HEK293 (cell line): ENCODE data around the gene MDFIC.
A peak's percentile ranks its signal among the peaks of the same experiment; 100 is the strongest.

Experiments used
- CTCF ChIA-PET: fragments of 350-600 bp; formaldehyde crosslinking; extraction: SDS; loops from one replicate; lab custom pipeline; 2021; ENCODE audit warnings: antibody characterized with exemption; lab: Yijun Ruan, JAX
- POLR2A ChIA-PET: fragments of 300-600 bp; formaldehyde crosslinking; extraction: SDS; loops from one replicate; lab custom pipeline; 2020; ENCODE audit warnings: antibody characterized with exemption, inconsistent platforms; lab: Yijun Ruan, JAX
- H3K27ac ChIP-seq: fragments of 200-500 bp; sonication (Bioruptor generic); 2 replicates; pipeline ENCODE4 v1.5.1; 2014; ENCODE audit warnings: low read depth, low read length, control low read depth, inconsistent platforms; ENCODE audit errors: extremely low read depth
- H3K36me3 ChIP-seq, 2 experiments: fragments of 200-500 bp in 1 of 2; sonication (Bioruptor generic) in 1 of 2; 1 replicate in 1 of 2; 2 replicates in 1 of 2; pipeline ENCODE4 v1.5.1; 2014 to 2017; ENCODE audit warnings: inconsistent platforms in 2 of 2, low read length in 2 of 2; ENCODE audit not compliant: control insufficient read depth in 2 of 2, insufficient read depth in 1 of 2
- H3K4me1 ChIP-seq: fragments of 200-500 bp; sonication (Bioruptor generic); 2 replicates; pipeline ENCODE4 v1.5.1; 2014; ENCODE audit warnings: mild to moderate bottlenecking, low read length, inconsistent platforms; ENCODE audit not compliant: control insufficient read depth, insufficient read depth
- H3K4me3 ChIP-seq: 2 replicates; pipeline ENCODE4 v1.5.1; 2011; ENCODE audit warnings: low read depth, mild to moderate bottlenecking, control low read depth, low read length, moderate library complexity
- H3K9me3 ChIP-seq: fragments of 200-500 bp; sonication (Bioruptor generic); 2 replicates; pipeline ENCODE4 v1.5.1; 2014; ENCODE audit warnings: low read depth, low read length, inconsistent platforms; ENCODE audit not compliant: control insufficient read depth, insufficient read depth
- BCL11B ChIP-seq: fragments of 450-650 bp; formaldehyde crosslinking; IDR thresholded peaks from 2 replicates; pipeline ENCODE4 v1.5.1; 2016; ENCODE audit warnings: low read depth, missing biosample characterization, missing genetic modification characterization
- CTCF ChIP-seq: fragments of 450-650 bp; formaldehyde crosslinking; IDR thresholded peaks from 2 replicates; pipeline ENCODE4 v1.5.1; 2016; ENCODE audit warnings: missing biosample characterization, missing genetic modification characterization
- FEZF1 ChIP-seq: fragments of 450-650 bp; formaldehyde crosslinking; IDR thresholded peaks from 2 replicates; pipeline ENCODE4 v1.5.1; 2016; ENCODE audit warnings: missing biosample characterization, missing genetic modification characterization
- GLIS1 ChIP-seq: fragments of 450-650 bp; formaldehyde crosslinking; IDR thresholded peaks from 2 replicates; pipeline ENCODE4 v1.5.1; 2016; ENCODE audit warnings: missing biosample characterization, missing genetic modification characterization
- HOXD13 ChIP-seq: sonication (generic); formaldehyde crosslinking; IDR thresholded peaks from 2 replicates; pipeline ENCODE4 v1.8.0; 2022; ENCODE audit warnings: missing genetic modification reagents, borderline replicate concordance
- MYNN ChIP-seq: fragments of 450-650 bp; formaldehyde crosslinking; IDR thresholded peaks from 2 replicates; pipeline ENCODE4 v1.5.1; 2016; ENCODE audit warnings: missing biosample characterization, missing genetic modification characterization, borderline replicate concordance
- REPIN1 ChIP-seq: fragments of 450-650 bp; formaldehyde crosslinking; IDR thresholded peaks from 2 replicates; pipeline ENCODE4 v1.5.1; 2017; ENCODE audit warnings: missing biosample characterization, missing genetic modification characterization, low read depth
- ZBTB1 ChIP-seq: fragments of 450-650 bp; formaldehyde crosslinking; IDR thresholded peaks from 2 replicates; pipeline ENCODE4 v1.5.1; 2016; ENCODE audit warnings: missing biosample characterization, missing genetic modification characterization
- ZNF155 ChIP-seq: fragments of 450-650 bp; formaldehyde crosslinking; IDR thresholded peaks from 2 replicates; pipeline ENCODE4 v1.5.1; 2016; ENCODE audit warnings: missing biosample characterization, missing genetic modification characterization
- ZNF157 ChIP-seq: fragments of 450-650 bp; formaldehyde crosslinking; IDR thresholded peaks from 2 replicates; pipeline ENCODE4 v1.5.1; 2016; ENCODE audit warnings: missing biosample characterization, missing genetic modification characterization
- ZNF24 ChIP-seq: fragments of 450-650 bp; formaldehyde crosslinking; IDR thresholded peaks from 2 replicates; pipeline ENCODE4 v1.5.1; 2016; ENCODE audit warnings: missing biosample characterization, missing genetic modification characterization
- ZNF423 ChIP-seq: fragments of 450-650 bp; formaldehyde crosslinking; IDR thresholded peaks from 2 replicates; pipeline ENCODE4 v1.5.1; 2016; ENCODE audit warnings: missing biosample characterization, missing genetic modification characterization
- ZNF530 ChIP-seq: fragments of 450-650 bp; formaldehyde crosslinking; IDR thresholded peaks from 2 replicates; pipeline ENCODE4 v1.5.1; 2016; ENCODE audit warnings: low read depth, missing biosample characterization, missing genetic modification characterization
- ZNF585B ChIP-seq: fragments of 450-650 bp; formaldehyde crosslinking; IDR thresholded peaks from 2 replicates; pipeline ENCODE4 v1.5.1; 2016; ENCODE audit warnings: missing biosample characterization, missing genetic modification characterization
- ZNF629 ChIP-seq: fragments of 450-650 bp; formaldehyde crosslinking; IDR thresholded peaks from 2 replicates; pipeline ENCODE4 v1.5.1; 2017; ENCODE audit warnings: missing biosample characterization, missing genetic modification characterization
- ZNF658 ChIP-seq: fragments of 450-650 bp; formaldehyde crosslinking; IDR thresholded peaks from 2 replicates; pipeline ENCODE4; 2016; ENCODE audit warnings: missing biosample characterization, missing genetic modification characterization
- ZNF704 ChIP-seq: fragments of 450-650 bp; formaldehyde crosslinking; IDR thresholded peaks from 2 replicates; pipeline ENCODE4 v1.5.1; 2016; ENCODE audit warnings: missing biosample characterization, missing genetic modification characterization
- ZNF768 ChIP-seq: fragments of 450-650 bp; formaldehyde crosslinking; IDR thresholded peaks from 2 replicates; pipeline ENCODE4 v1.5.1; 2018; ENCODE audit warnings: missing biosample characterization, mild to moderate bottlenecking, missing genetic modification characterization
- ZNF777 ChIP-seq: fragments of 450-650 bp; formaldehyde crosslinking; IDR thresholded peaks from 2 replicates; pipeline ENCODE4 v1.5.1; 2017; ENCODE audit warnings: missing biosample characterization, missing genetic modification characterization, borderline replicate concordance
- ZNF792 ChIP-seq: fragments of 450-650 bp; formaldehyde crosslinking; IDR thresholded peaks from 2 replicates; pipeline ENCODE4 v1.5.1; 2016; ENCODE audit warnings: missing biosample characterization, missing genetic modification characterization
- ZSCAN30 ChIP-seq: fragments of 450-650 bp; IDR thresholded peaks from 2 replicates; pipeline ENCODE4 v1.5.1; 2018; ENCODE audit warnings: missing biosample characterization, mild to moderate bottlenecking, missing genetic modification characterization, moderate library complexity
- TF ChIP-seq, protein P1 (sequence below): fragments of 450-650 bp; formaldehyde crosslinking; IDR thresholded peaks from 2 replicates; pipeline ENCODE4 v1.5.1; 2017; ENCODE audit warnings: missing biosample characterization, mild to moderate bottlenecking, missing genetic modification characterization, moderate library complexity
- TF ChIP-seq, protein P2 (sequence below): fragments of 450-650 bp; formaldehyde crosslinking; conservative IDR thresholded peaks from 2 replicates; pipeline ENCODE4 v1.5.1; 2016; ENCODE audit warnings: low read depth, missing biosample characterization, missing genetic modification characterization

Gene MDFIC

GRCh38 chr7:115007751-115008150, 85.9 kb downstream of the MDFIC start:
- Histone ChIP-seq H3K4me1 (peaks cover 4% of the 10 kb centered on the region; the same call in 1 of the 2 replicates), H3K9me3 (no peaks in the 10 kb centered on the region), H3K36me3 (no peaks in the 10 kb centered on the region; a peak in 1 of 3 replicates), H3K4me3 (no peak overlapping the region), H3K27ac (no peak overlapping the region)
- POLR2A ChIA-PET, result no interaction called here
- no peak for TF ChIP-seq ZNF768 (tag by site-specific recombination)
- no peak for TF ChIP-seq ZNF585B
- TF ChIP-seq REPIN1 (tag by site-specific recombination), result no peak
- no peak for TF ChIP-seq ZNF24 (tag by site-specific recombination)
- TF ChIP-seq ZBTB1, result no peak
- TF ChIP-seq ZNF792 (tag by site-specific recombination), result no peak
- no peak for TF ChIP-seq ZNF155 (tag by site-specific recombination)
- no peak for TF ChIP-seq HOXD13 (CRISPR knock-in tag)
- no peak for TF ChIP-seq GLIS1 (tag by site-specific recombination)
- no peak for TF ChIP-seq ZNF423 (tag by site-specific recombination)
- TF ChIP-seq ZNF157 (tag by site-specific recombination), result no peak
- TF ChIP-seq ZNF629, result no peak
- TF ChIP-seq BCL11B (tag by site-specific recombination), result no peak
- TF ChIP-seq ZNF777 (tag by site-specific recombination), result no peak
- no peak for TF ChIP-seq ZNF704 (tag by site-specific recombination)
- TF ChIP-seq, protein P1, sequence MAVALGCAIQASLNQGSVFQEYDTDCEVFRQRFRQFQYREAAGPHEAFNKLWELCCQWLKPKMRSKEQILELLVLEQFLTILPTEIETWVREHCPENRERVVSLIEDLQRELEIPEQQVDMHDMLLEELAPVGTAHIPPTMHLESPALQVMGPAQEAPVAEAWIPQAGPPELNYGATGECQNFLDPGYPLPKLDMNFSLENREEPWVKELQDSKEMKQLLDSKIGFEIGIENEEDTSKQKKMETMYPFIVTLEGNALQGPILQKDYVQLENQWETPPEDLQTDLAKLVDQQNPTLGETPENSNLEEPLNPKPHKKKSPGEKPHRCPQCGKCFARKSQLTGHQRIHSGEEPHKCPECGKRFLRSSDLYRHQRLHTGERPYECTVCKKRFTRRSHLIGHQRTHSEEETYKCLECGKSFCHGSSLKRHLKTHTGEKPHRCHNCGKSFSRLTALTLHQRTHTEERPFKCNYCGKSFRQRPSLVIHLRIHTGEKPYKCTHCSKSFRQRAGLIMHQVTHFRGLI, result no peak
- CTCF ChIA-PET, result no interaction called here

- TF ChIP-seq ZSCAN30 (tag by site-specific recombination) (no peak), FEZF1 (tag by site-specific recombination) (peak; percentile 75; the same call in 1 of the 2 replicates), ZNF530 (tag by site-specific recombination) (no peak), ZNF658 (no peak), CTCF (tag by site-specific recombination) (no peak), MYNN (tag by site-specific recombination) (no peak)
- TF ChIP-seq, protein P2, sequence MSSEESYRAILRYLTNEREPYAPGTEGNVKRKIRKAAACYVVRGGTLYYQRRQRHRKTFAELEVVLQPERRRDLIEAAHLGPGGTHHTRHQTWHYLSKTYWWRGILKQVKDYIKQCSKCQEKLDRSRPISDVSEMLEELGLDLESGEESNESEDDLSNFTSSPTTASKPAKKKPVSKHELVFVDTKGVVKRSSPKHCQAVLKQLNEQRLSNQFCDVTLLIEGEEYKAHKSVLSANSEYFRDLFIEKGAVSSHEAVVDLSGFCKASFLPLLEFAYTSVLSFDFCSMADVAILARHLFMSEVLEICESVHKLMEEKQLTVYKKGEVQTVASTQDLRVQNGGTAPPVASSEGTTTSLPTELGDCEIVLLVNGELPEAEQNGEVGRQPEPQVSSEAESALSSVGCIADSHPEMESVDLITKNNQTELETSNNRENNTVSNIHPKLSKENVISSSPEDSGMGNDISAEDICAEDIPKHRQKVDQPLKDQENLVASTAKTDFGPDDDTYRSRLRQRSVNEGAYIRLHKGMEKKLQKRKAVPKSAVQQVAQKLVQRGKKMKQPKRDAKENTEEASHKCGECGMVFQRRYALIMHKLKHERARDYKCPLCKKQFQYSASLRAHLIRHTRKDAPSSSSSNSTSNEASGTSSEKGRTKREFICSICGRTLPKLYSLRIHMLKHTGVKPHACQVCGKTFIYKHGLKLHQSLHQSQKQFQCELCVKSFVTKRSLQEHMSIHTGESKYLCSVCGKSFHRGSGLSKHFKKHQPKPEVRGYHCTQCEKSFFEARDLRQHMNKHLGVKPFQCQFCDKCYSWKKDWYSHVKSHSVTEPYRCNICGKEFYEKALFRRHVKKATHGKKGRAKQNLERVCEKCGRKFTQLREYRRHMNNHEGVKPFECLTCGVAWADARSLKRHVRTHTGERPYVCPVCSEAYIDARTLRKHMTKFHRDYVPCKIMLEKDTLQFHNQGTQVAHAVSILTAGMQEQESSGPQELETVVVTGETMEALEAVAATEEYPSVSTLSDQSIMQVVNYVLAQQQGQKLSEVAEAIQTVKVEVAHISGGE, result no peak
- peaks cover 4% of the 10 kb centered on the region; the same call in 1 of the 2 replicates for H3K4me1 ChIP-seq
- ChIA-PET CTCF (interaction anchor here (0.6 to 0.7 kb wide), 2 partner anchors 671 to 981 kb away, joined by 3 read pairs; no protein-coding TSS in a partner anchor), POLR2A (no interaction called here)
- H3K27ac ChIP-seq, result no peak overlapping the region
- H3K4me3 ChIP-seq, result no peak overlapping the region
- H3K36me3 ChIP-seq, result no peaks in the 10 kb centered on the region; a peak in 1 of 3 replicates
- H3K9me3 ChIP-seq, result no peaks in the 10 kb centered on the region
Observed at GRCh38 chr7:115008465-115009114, 86.7 kb downstream of the MDFIC start.
